ENCODE results near the gene DARS1. TPM values are rescaled to one million over a fixed set of nuclear protein-coding genes. Genes with fewer than 3 reads are reported as not detected.
"Not testable (repeated sequence)": the region's sequence is repeated elsewhere in the genome, so short reads cannot be mapped to it uniquely, and the experiment has no call there.

The DARS1 gene
- total RNA-seq, 3 donors from 2014 or later: 76.4 to 117 (median 86.7) TPM

DNA sequence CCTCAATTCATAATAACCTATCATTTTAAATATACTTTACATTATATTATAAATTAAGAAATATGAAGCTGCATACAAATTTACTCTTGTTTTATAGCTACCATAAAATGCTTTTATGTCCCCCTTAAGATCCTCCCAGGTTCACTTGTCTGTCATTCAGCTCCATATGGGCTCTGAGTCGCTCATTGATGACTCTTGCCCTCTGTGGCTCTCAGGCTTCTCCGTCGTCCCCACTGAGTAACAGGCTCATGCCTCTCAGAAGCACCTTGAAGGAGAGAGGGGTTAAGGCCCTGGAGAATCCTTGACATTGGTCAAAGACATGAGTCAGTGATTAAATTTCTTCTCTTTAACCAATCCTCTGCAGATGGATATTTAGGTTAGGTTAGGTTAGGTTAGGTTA lies 103.0 kb downstream of the DARS1 start:
- H3K4me3 ChIP-seq: no peak overlapping the region
- no peaks in the 10 kb centered on the region for H3K9me3 ChIP-seq
- intact Hi-C loops (cut with DNase I; ENCODE audit: low total_unique reads): no loop called here
- H3K27me3 ChIP-seq: no peaks in the 10 kb centered on the region
- H3K4me1 ChIP-seq: no peaks in the 10 kb centered on the region
- no peak overlapping the region for H3K27ac ChIP-seq
- DNase-seq (ENCODE audit: low spot score in 2 of 2): no peak
- H3K36me3 ChIP-seq: no peaks in the 10 kb centered on the region
- no peak for TF ChIP-seq POLR2AphosphoS5 (IDR thresholded peaks at IDR 0.05)
- no peak for TF ChIP-seq POLR2A (IDR thresholded peaks at IDR 0.05)
- TF ChIP-seq, protein P1, sequence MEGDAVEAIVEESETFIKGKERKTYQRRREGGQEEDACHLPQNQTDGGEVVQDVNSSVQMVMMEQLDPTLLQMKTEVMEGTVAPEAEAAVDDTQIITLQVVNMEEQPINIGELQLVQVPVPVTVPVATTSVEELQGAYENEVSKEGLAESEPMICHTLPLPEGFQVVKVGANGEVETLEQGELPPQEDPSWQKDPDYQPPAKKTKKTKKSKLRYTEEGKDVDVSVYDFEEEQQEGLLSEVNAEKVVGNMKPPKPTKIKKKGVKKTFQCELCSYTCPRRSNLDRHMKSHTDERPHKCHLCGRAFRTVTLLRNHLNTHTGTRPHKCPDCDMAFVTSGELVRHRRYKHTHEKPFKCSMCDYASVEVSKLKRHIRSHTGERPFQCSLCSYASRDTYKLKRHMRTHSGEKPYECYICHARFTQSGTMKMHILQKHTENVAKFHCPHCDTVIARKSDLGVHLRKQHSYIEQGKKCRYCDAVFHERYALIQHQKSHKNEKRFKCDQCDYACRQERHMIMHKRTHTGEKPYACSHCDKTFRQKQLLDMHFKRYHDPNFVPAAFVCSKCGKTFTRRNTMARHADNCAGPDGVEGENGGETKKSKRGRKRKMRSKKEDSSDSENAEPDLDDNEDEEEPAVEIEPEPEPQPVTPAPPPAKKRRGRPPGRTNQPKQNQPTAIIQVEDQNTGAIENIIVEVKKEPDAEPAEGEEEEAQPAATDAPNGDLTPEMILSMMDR (IDR thresholded peaks at IDR 0.05): no peak

DNA sequence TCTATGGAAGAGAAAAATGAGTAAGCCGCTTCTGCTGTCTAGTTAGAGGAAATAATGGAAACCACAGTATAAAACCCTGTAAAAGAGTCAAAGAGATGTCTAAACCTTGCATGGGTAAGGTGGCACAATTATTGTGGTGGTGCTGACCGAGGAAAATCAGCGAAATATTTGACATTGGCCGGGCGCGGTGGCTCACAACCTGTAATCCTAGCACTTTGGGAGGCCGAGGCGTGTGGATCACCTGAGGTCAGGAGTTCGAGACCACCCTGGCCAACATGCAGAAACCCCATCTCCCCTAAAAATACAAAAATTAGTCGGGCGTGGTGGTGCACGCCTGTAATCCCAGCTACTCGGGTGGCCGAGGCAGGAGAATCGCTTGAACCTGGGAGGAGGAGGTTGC lies 108.7 kb downstream of the DARS1 start:
- H3K4me1 ChIP-seq; DNase-seq (ENCODE audit: low spot score in 2 of 2); H3K9me3 ChIP-seq; intact Hi-C loops (cut with DNase I; ENCODE audit: low total_unique reads); H3K27me3 ChIP-seq; H3K36me3 ChIP-seq: not testable (repeated sequence)
- H3K4me3 ChIP-seq: peak overlapping the region; percentile 67 to 85 (median 82)
- H3K27ac ChIP-seq: peak overlapping the region; percentile 88

DNA sequence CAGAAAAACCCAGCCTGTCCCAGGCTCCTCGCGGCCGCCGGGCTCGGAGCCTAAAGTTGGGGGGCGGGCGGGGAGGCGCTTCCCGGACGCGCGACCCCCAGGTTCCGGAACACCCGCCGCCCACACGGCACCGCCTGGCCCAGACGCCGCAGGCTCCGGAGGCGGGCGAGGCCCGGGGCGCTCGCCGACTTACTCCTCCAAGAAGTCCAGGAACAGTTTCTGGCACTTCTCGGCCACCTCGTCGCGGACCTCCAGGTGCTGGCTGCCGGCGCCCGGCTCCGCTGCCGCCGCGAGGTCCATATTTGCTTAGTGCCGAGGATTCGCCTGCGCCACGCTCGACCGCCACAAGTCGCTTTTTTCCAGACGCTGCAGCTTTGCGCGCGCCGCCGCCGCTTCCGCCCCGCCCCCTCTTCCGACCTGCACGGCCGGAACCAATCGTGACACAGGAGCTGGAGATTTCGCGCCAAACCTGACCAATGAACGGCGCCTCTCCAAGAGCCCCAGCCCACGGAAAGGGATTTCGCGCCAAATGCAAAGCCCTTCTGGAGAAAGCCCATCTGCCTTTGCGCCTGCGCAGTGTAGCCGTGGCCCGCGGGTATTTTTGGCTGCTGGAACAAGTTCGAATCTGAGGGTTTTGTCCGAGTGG lies 109.2 kb downstream of the DARS1 start, which contains the start of gene MCM6:
MCM6 (minus strand) TSS at position 378 of the 646 bp plus-strand sequence; CDS start at position 300, 78 bp downstream.
- H3K27ac ChIP-seq: peak within 1 kb of the TSS; percentile 88

DNA sequence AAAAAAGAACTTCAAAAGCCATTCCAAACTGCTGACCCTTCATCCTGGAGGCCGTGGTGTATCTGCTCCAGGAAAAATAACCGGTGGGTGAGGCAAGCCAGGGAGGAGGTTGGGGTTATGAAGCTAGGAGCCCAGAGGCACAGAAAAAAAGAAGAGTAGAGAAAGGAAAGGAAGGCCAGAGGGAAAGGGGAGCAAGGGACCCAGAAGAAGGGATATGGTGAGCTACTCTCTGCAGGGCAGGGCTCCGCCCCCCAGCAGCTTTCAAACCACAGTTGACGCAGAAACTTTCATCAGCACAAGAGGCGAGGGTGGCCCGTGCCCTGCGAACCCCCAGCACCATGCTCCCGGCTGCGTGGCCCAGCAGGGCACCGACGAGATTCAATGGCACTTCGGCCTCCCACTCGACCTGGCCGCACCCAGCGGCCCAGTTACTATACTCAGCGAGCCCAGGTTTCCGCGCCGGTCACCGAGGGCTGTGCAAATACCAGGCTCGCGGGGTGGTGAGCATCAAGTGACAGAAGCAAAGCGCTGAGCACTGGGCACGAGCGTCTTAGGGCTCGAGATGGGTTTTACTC lies 109.8 kb downstream of the DARS1 start:
- intact Hi-C loops (cut with DNase I; ENCODE audit: low total_unique reads): no loop called here
- peak overlapping the region; percentile 67 to 85 (median 82) for H3K4me3 ChIP-seq
- TF ChIP-seq POLR2A (IDR thresholded peaks at IDR 0.05) (no peak), POLR2AphosphoS5 (IDR thresholded peaks at IDR 0.05) (no peak)
- TF ChIP-seq, protein P1 (IDR thresholded peaks at IDR 0.05): no peak
- H3K27ac ChIP-seq: peak overlapping the region; percentile 88
- DNase-seq (ENCODE audit: low spot score in 2 of 2): peak; percentile 21 to 58
- no peaks in the 10 kb centered on the region for H3K27me3 ChIP-seq
- no peaks in the 10 kb centered on the region for H3K9me3 ChIP-seq
- H3K4me1 ChIP-seq: peaks cover 0 to 6% of the 10 kb centered on the region in 2 donors
- H3K36me3 ChIP-seq: no peaks in the 10 kb centered on the region

More for the DNA sequence above, 109.2 kb downstream of the DARS1 start, which contains the start of gene MCM6:
- H3K36me3 ChIP-seq: no peaks in the 10 kb centered on the region
- peak; percentile 95 to 96 for DNase-seq (ENCODE audit: low spot score in 2 of 2)
- no peaks in the 10 kb centered on the region for H3K27me3 ChIP-seq
- H3K4me1 ChIP-seq: peaks cover 0 to 6% of the 10 kb centered on the region in 2 donors
- intact Hi-C loops (cut with DNase I; ENCODE audit: low total_unique reads): no loop called here
- no peaks in the 10 kb centered on the region for H3K9me3 ChIP-seq
- H3K4me3 ChIP-seq: peak within 1 kb of the TSS; percentile 67 to 85 (median 82)
- TF ChIP-seq POLR2AphosphoS5 (IDR thresholded peaks at IDR 0.05) (peak in 1 of 3 donors; percentile 47), POLR2A (IDR thresholded peaks at IDR 0.05) (no peak)
- TF ChIP-seq, protein P1 (IDR thresholded peaks at IDR 0.05): peak in 2 of 3 donors; percentile 12 to 52

DNA sequence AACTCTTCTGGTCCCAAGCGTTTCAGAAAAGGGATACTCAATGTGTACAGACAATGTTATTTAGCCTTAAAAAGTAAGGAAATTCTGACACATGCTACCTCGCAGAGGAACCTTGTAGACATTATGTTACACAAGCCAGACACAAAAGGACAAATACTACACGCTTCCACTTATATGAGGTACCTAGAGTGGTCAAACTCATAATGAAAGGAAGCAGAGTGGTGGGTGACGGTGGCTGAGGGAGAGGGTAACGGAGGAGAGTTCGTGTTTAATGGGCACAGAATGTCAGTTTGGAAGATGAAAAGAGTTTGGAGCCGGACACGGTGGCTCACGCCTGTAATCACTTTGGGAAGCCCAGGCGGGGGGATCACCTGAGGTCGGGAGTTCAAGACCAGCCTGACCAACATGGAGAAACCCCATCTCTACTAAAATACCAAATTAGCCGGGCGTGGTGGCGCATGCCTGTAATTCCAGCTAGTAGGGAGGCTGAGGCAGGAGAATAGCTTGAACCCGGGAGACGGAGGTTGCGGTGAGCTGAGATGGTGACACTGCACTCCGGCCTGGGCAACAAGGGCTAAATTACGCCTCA lies 110.6 kb downstream of the DARS1 start:
- intact Hi-C loops (cut with DNase I; ENCODE audit: low total_unique reads): no loop called here
- H3K36me3 ChIP-seq: no peaks in the 10 kb centered on the region
- no peaks in the 10 kb centered on the region for H3K27me3 ChIP-seq
- TF ChIP-seq POLR2A (IDR thresholded peaks at IDR 0.05) (no peak), POLR2AphosphoS5 (IDR thresholded peaks at IDR 0.05) (no peak)
- TF ChIP-seq, protein P1 (IDR thresholded peaks at IDR 0.05): no peak
- DNase-seq (ENCODE audit: low spot score in 2 of 2): no peak
- H3K4me3 ChIP-seq: peak overlapping the region in 2 of 3 donors; percentile 82 to 85
- peaks cover 0 to 6% of the 10 kb centered on the region in 2 donors for H3K4me1 ChIP-seq
- H3K27ac ChIP-seq: no peak overlapping the region
- no peaks in the 10 kb centered on the region for H3K9me3 ChIP-seq

All from breast epithelium (tissue), 4 donors.